A549 (cell line): ENCODE data around the gene BATF. TPM values are rescaled to one million over a fixed set of nuclear protein-coding genes. Genes with fewer than 3 reads are reported as not detected.
A peak's percentile ranks its signal among the peaks of the same experiment; 100 is the strongest.

Experiments
- ATAC-seq, 2 experiments: fragments of 200-7000 bp in 1 of 2; fragments of >200 bp in 1 of 2; cut with Nextera tagmentation in 1 of 2; cut with Tn5 transposase in 1 of 2; 3 replicates each; pipeline versions ENCODE4 v1.8.0 to v1.9.1; 2018 to 2020; ENCODE audit warnings: mild to moderate bottlenecking in 1 of 2, moderate library complexity in 1 of 2
- CTCF ChIA-PET: fragments of 300-600 bp; sonication (Branson Sonifier 250); formaldehyde crosslinking; extraction: SDS; loops from one replicate; lab custom pipeline; 2021; ENCODE audit warnings: antibody characterized with exemption, inconsistent platforms; lab: Yijun Ruan, JAX
- POLR2A ChIA-PET: fragments of 350-600 bp; formaldehyde crosslinking; extraction: SDS; loops from one replicate; lab custom pipeline; 2021; ENCODE audit warnings: antibody characterized with exemption, inconsistent platforms; lab: Yijun Ruan, JAX
- DNase-seq, 2 experiments: peaks; one replicate each; pipeline versions ENCODE4 v3.0.0 to v3.0.0-alpha.2; 2011 to 2016; ENCODE audit warnings: low read depth in 1 of 2, low spot score in 1 of 2
- FAIRE-seq: peaks from 2 replicates; lab custom pipeline; 2011; peaks lifted over from hg19 to GRCh38; lab: Jason Lieb, UNC
- H3K27ac ChIP-seq, 2 experiments: fragments of >200 bp; sonication (Bioruptor Twin); formaldehyde crosslinking; 3 replicates each; pipeline ENCODE4 v1.5.1; 2016 to 2017
- H3K4me1 ChIP-seq: fragments of >200 bp; sonication (Bioruptor Twin); formaldehyde crosslinking; 3 replicates; pipeline ENCODE4 v1.6.1; 2016
- H3K4me2 ChIP-seq: fragments of >200 bp; sonication (Bioruptor Twin); formaldehyde crosslinking; 3 replicates; pipeline ENCODE4 v1.6.1; 2016
- H3K4me3 ChIP-seq: fragments of >200 bp; sonication (Bioruptor Twin); formaldehyde crosslinking; 3 replicates; pipeline ENCODE4 v1.5.1; 2016
- H3K9me3 ChIP-seq: fragments of >200 bp; sonication (Bioruptor Twin); formaldehyde crosslinking; 3 replicates; pipeline ENCODE4 v1.6.1; 2016
- BHLHE40 ChIP-seq: IDR thresholded peaks from 2 replicates; pipeline ENCODE4 v1.6.1; 2012; ENCODE audit warnings: low read depth, low read length, inconsistent platforms
- CBX2 ChIP-seq: fragments of 200-600 bp; sonication (generic); IDR thresholded peaks from 2 replicates; pipeline ENCODE4 v1.6.1; 2016; ENCODE audit warnings: low read depth, mild to moderate bottlenecking, borderline replicate concordance
- CEBPB ChIP-seq, 2 experiments: fragments of >200 bp in 1 of 2; sonication (Bioruptor Twin) in 1 of 2; formaldehyde crosslinking in 1 of 2; IDR thresholded peaks; 2 replicates each; pipeline ENCODE4 v1.6.1; 2012 to 2016
- CHD2 ChIP-seq: fragments of 150-350 bp; IDR thresholded peaks from 2 replicates; pipeline ENCODE4 v1.6.1; 2014; ENCODE audit warnings: low read length; ENCODE audit not compliant: partially characterized antibody
- EHMT2 ChIP-seq: fragments of 200-600 bp; sonication (generic); IDR thresholded peaks from 2 replicates; pipeline ENCODE4 v1.6.1; 2016; ENCODE audit warnings: antibody characterized with exemption, low read depth, mild to moderate bottlenecking, moderate library complexity
- ELK1 ChIP-seq: fragments of 150-350 bp; IDR thresholded peaks from 2 replicates; pipeline ENCODE4 v1.6.1; 2014; ENCODE audit warnings: low read depth, mild to moderate bottlenecking, low read length
- EP300 ChIP-seq, 2 experiments: fragments of >200 bp; sonication (Bioruptor Twin); formaldehyde crosslinking; IDR thresholded peaks; 2 replicates in 1 of 2; 3 replicates in 1 of 2; pipeline ENCODE4 v1.6.1; 2016 to 2017
- FOSL2 ChIP-seq, 2 experiments: fragments of 450-650 bp in 1 of 2; fragments of >200 bp in 1 of 2; sonication (Bioruptor Twin) in 1 of 2; formaldehyde crosslinking; IDR thresholded peaks; 2 replicates each; pipeline versions ENCODE4 v1.5.0 to v1.6.1; 2016 to 2020; ENCODE audit warnings: mild to moderate bottlenecking in 1 of 2, moderate library complexity in 1 of 2
- GATA3 ChIP-seq: IDR thresholded peaks from 2 replicates; pipeline ENCODE4 v1.6.1; 2012; ENCODE audit warnings: borderline replicate concordance
- HDAC2 ChIP-seq: fragments of 200-600 bp; sonication (generic); IDR thresholded peaks from 2 replicates; pipeline ENCODE4 v1.6.1; 2016
- HES2 ChIP-seq: fragments of >200 bp; sonication (Bioruptor Twin); formaldehyde crosslinking; IDR thresholded peaks from 2 replicates; pipeline ENCODE4 v1.6.1; 2016
- HEYL ChIP-seq: fragments of 250-450 bp; sonication (Bioruptor Pico); IDR thresholded peaks from 2 replicates; pipeline ENCODE4 v1.8.0; 2021; ENCODE audit warnings: mild to moderate bottlenecking, moderate library complexity
- HMGXB4 ChIP-seq: fragments of 250-450 bp; sonication (Bioruptor Pico); IDR thresholded peaks from 2 replicates; pipeline ENCODE4 v1.5.0; 2021; ENCODE audit warnings: mild to moderate bottlenecking, moderate library complexity, borderline replicate concordance
- HOXB13 ChIP-seq: fragments of 250-450 bp; sonication (Bioruptor Pico); IDR thresholded peaks from 2 replicates; pipeline ENCODE4 v1.5.0; 2020; ENCODE audit warnings: low read depth, mild to moderate bottlenecking, moderate library complexity
- HOXB5 ChIP-seq: fragments of 250-450 bp; sonication (Bioruptor Pico); IDR thresholded peaks from 2 replicates; pipeline ENCODE4 v1.5.0; 2020; ENCODE audit warnings: mild to moderate bottlenecking, moderate library complexity
- JUN ChIP-seq, 2 experiments: fragments of >200 bp; sonication (Bioruptor Twin); formaldehyde crosslinking; IDR thresholded peaks; 2 replicates in 1 of 2; 3 replicates in 1 of 2; pipeline ENCODE4 v1.6.1; 2016 to 2017
- KDM5A ChIP-seq: fragments of 200-600 bp; sonication (generic); IDR thresholded peaks from 2 replicates; pipeline ENCODE4 v1.6.1; 2016; ENCODE audit warnings: antibody characterized with exemption, mild to moderate bottlenecking
- MAZ ChIP-seq: fragments of 150-350 bp; IDR thresholded peaks from 2 replicates; pipeline ENCODE4 v1.6.1; 2014; ENCODE audit warnings: antibody characterized with exemption, low read depth, low read length, borderline replicate concordance
- MYC ChIP-seq: IDR thresholded peaks from 2 replicates; pipeline ENCODE4 v1.6.1; 2012; ENCODE audit warnings: mild to moderate bottlenecking, inconsistent platforms, low read length, improper control_type of control experiment, borderline replicate concordance
- PHF8 ChIP-seq: fragments of 200-600 bp; sonication (generic); IDR thresholded peaks from 2 replicates; pipeline ENCODE4 v1.6.1; 2016; ENCODE audit warnings: low read depth, mild to moderate bottlenecking, antibody characterized with exemption, moderate library complexity, borderline replicate concordance
- RCOR1 ChIP-seq: fragments of 150-350 bp; IDR thresholded peaks from 2 replicates; pipeline ENCODE4 v1.6.1; 2014; ENCODE audit warnings: antibody characterized with exemption, low read length, low read depth
- TFCP2L1 ChIP-seq: fragments of 250-450 bp; sonication (Bioruptor Pico); IDR thresholded peaks from 2 replicates; pipeline ENCODE4 v1.5.0; 2021; ENCODE audit warnings: mild to moderate bottlenecking
- USF2 ChIP-seq: fragments of 450-650 bp; IDR thresholded peaks from 2 replicates; pipeline ENCODE4 v1.6.1; 2014; ENCODE audit warnings: antibody characterized with exemption
- ZC3H11A ChIP-seq: fragments of 450-650 bp; IDR thresholded peaks from 2 replicates; pipeline ENCODE4 v1.6.1; 2014; ENCODE audit warnings: antibody characterized with exemption, mild to moderate bottlenecking
- ZSCAN20 ChIP-seq: fragments of 250-450 bp; sonication (Bioruptor Pico); IDR thresholded peaks from 2 replicates; pipeline ENCODE4 v1.8.0; 2022; ENCODE audit warnings: mild to moderate bottlenecking, moderate library complexity
- WGBS: methylation state at CpG from one replicate; pipeline ENCODE4 v1.1.6; 2017; ENCODE audit errors: missing lambda C conversion rate; 5-methylcytosine and 5-hydroxymethylcytosine counted together
- polyA plus RNA-seq, 4 experiments: library from polyadenylated mRNA; depleted of rRNA in 3 of 4; stranded (reverse); fragments of >200 nt; fragmentation: RNase III in 1 of 4; extraction: RNeasy Plus Mini Kit Qiagen cat#74134 plus additional on column Dnase treatment in 1 of 4; gene quantifications; 2 replicates in 3 of 4; 3 replicates in 1 of 4; pipeline ENCODE4 v1.2.3, GENCODE V29; 2011 to 2017

Gene BATF
- polyA plus RNA-seq, 2 of the 4 experiments (the other 2 are of a cell fraction) = not detected

GRCh38 chr14:75543253-75543652, 21.0 kb downstream of the BATF start:
- DNase-seq (no peak), FAIRE-seq (no peak), ATAC-seq (no peak)
- Histone ChIP-seq H3K4me3 (no peak overlapping the region), H3K4me1 (peaks cover 30% of the 10 kb centered on the region), H3K27ac (peak overlapping the region; percentile 69 to 75), H3K9me3 (no peaks in the 10 kb centered on the region), H3K4me2 (peak overlapping the region; percentile 55)
- ChIA-PET CTCF (interaction anchor here (1.2 to 5.6 kb wide), 4 partner anchors 17 to 54 kb away, joined by 3 to 27 read pairs (median 4); no protein-coding TSS in a partner anchor), POLR2A (no interaction called here)
- 69% methylated on average over 4 of the region's 4 CpGs for WGBS
- TF ChIP-seq HMGXB4 = no peak
- TF ChIP-seq TFCP2L1 = no peak
- no peak for TF ChIP-seq FOSL2 (IDR thresholded peaks at IDR 0.05)
- TF ChIP-seq FOSL2 (CRISPR knock-in tag; IDR thresholded peaks at IDR 0.05) = no peak
- TF ChIP-seq JUN (IDR thresholded peaks at IDR 0.05) = no peak
- no peak for TF ChIP-seq HEYL (CRISPR knock-in tag)

DNA sequence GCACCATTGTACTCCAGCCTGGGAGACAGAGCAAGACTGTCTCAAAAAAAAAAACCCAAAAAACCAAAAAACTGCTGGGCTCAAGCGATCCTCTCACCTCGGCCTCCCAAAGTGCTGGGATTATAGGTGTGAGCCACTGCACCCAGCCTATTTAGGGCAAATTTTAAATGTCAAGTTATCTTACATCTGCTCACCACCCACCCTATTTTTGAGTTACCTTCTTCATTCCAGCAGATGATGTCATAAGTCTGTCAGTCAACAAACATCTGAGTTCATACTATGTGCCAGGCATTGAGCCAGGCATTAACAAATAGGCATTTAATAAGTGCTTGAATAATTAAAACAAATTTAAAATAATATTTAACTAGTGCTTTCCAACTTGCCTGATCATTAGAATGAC, 21.5 kb downstream of the BATF start:
- H3K27ac ChIP-seq = peak overlapping the region; percentile 69 to 75
- POLR2A ChIA-PET = no interaction called here
- DNase-seq = no peak
- FAIRE-seq = no peak
- ATAC-seq = no peak
- no peak overlapping the region for H3K4me3 ChIP-seq
- H3K4me2 ChIP-seq = peak overlapping the region; percentile 55
- no peak for TF ChIP-seq CEBPB (IDR thresholded peaks at IDR 0.05)
- no peak for TF ChIP-seq CBX2
- no peak for TF ChIP-seq HES2
- no peak for TF ChIP-seq HDAC2
- TF ChIP-seq HOXB5 (CRISPR knock-in tag) = no peak
- no peak for TF ChIP-seq USF2
- TF ChIP-seq ELK1 = no peak
- TF ChIP-seq GATA3 = no peak
- TF ChIP-seq, all 56 proteins: peak for 0
- CTCF ChIA-PET = interaction anchor here (1.2 to 5.6 kb wide), 2 partner anchors 17 kb away, joined by 3 to 27 read pairs; no protein-coding TSS in a partner anchor
- Histone ChIP-seq H3K9me3 (no peaks in the 10 kb centered on the region), H3K4me1 (peaks cover 36% of the 10 kb centered on the region)
- 70% methylated on average over 2 of the region's 2 CpGs for WGBS

GRCh38 chr14:75545907-75546306, 23.6 kb downstream of the BATF start:
- ChIA-PET POLR2A (no interaction called here), CTCF (interaction anchor here (1.0 to 2.1 kb wide), 3 partner anchors 15 to 59 kb away, joined by 3 to 11 read pairs (median 5); no protein-coding TSS in a partner anchor)
- Histone ChIP-seq H3K9me3 (no peaks in the 10 kb centered on the region), H3K4me1 (peaks cover 39% of the 10 kb centered on the region), H3K27ac (peak overlapping the region; percentile 33 to 82; a peak in 5 of 6 replicates), H3K4me3 (no peak overlapping the region), H3K4me2 (no peak overlapping the region)
- no peak for ATAC-seq
- no peak for FAIRE-seq
- no peak for TF ChIP-seq ZSCAN20
- TF ChIP-seq EP300 (IDR thresholded peaks at IDR 0.05) = no peak
- no peak for TF ChIP-seq EHMT2
- TF ChIP-seq KDM5A = no peak
- no peak for TF ChIP-seq BHLHE40
- TF ChIP-seq PHF8 = no peak
- TF ChIP-seq HOXB13 (CRISPR knock-in tag) = no peak
- no peak for TF ChIP-seq RCOR1
- no peak for TF ChIP-seq CHD2
- no peak for TF ChIP-seq ZC3H11A
- no peak for TF ChIP-seq CBX2
- TF ChIP-seq MAZ = no peak
- TF ChIP-seq GATA3 = no peak
- TF ChIP-seq MYC = no peak
- no peak for DNase-seq
- 91% methylated on average over 13 of the region's 13 CpGs for WGBS
